ENCODE data around the gene RGS2.

RGS2 gene

DNA sequence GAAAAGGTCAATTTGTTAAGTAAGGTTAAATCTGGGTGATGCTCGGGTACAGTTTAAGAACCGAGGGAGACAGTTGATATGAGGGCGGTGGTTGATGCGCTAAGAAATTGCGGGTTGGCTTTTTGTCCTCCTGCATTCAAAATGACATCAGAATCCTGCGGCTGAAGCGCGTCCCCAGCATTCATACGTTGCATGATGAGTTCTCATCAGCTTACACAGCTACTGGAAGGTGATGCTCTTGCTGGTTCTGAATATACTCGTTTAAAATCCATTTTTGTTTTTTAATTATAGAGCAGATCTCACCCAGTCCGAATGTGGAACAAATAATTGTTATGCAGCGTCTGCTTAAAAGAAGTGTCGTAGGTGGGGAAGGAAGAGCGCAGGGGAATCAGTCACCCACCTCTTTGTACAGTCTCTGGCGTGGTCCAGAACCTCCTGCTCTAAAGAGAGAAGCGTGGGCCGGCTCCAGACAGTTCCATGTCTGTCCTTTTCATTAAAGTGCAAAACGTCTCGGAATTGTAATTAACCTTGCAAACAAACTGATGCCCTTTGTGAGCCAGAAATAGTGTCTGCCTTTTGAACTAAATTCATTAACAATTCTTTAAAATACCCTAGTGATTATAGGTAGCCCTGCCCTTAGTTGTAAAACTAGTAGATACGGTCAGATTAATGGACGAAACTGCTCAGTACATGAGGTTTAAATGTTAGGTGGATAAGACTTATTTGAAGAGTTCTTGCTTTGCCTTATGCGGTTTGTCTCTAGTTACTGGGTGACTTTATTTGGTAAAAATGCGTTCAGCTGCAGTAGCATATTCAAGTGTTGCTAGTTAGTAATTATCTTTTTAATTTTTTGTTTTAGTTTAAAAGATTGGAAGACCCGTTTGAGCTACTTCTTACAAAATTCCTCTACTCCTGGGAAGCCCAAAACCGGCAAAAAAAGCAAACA is 741 bp downstream of the RGS2 start:
- TF ChIP-seq, protein P1, sequence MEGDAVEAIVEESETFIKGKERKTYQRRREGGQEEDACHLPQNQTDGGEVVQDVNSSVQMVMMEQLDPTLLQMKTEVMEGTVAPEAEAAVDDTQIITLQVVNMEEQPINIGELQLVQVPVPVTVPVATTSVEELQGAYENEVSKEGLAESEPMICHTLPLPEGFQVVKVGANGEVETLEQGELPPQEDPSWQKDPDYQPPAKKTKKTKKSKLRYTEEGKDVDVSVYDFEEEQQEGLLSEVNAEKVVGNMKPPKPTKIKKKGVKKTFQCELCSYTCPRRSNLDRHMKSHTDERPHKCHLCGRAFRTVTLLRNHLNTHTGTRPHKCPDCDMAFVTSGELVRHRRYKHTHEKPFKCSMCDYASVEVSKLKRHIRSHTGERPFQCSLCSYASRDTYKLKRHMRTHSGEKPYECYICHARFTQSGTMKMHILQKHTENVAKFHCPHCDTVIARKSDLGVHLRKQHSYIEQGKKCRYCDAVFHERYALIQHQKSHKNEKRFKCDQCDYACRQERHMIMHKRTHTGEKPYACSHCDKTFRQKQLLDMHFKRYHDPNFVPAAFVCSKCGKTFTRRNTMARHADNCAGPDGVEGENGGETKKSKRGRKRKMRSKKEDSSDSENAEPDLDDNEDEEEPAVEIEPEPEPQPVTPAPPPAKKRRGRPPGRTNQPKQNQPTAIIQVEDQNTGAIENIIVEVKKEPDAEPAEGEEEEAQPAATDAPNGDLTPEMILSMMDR (IDR thresholded peaks at IDR 0.05), result no peak
- H3K9me3 ChIP-seq, result peaks cover 6% of the 10 kb centered on the region
- H3K4me1 ChIP-seq (ENCODE audit: control insufficient read depth in 1 of 2, insufficient read depth in 1 of 2, low read depth in 1 of 2, low read length in 1 of 2), result peaks cover 47 to 74% of the 10 kb centered on the region in 2 experiments
- H3K27ac ChIP-seq, result peak overlapping the region; percentile 99
- H3K27me3 ChIP-seq, result no peaks in the 10 kb centered on the region
- peaks cover 41% of the 10 kb centered on the region for H3K36me3 ChIP-seq
- H3K4me3 ChIP-seq (ENCODE audit: low read depth in 1 of 2, low read length in 1 of 2), result peak overlapping the region; percentile 85 to 93

DNA sequence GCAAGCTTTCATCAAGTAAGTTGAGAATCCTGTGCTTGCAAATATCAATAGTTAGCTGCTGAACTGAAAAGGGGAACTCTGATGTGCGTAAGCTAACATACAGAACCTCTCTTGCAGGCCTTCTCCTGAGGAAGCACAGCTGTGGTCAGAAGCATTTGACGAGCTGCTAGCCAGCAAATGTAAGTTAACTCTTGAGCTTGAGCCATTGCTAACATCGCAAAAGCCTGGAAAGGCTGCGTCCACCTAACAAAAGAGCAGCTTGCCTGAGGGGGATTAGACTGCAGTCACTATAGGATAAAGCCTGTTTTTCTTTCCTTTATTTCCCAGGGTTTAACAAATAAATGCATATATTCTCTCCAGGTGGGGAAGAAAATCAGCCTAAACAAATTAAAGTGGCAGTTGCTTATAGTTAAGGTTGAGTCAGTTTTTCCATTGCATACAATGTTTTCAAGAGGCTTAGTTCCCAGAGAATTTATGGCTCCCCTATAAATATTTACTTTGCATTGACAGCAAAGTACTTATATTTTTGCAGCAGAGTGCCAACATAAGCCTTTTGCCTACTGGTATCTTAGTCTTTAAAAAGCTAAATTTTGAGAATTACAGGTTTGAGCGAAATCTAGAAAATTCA is 1.5 kb downstream of the RGS2 start:
- peaks cover 41% of the 10 kb centered on the region for H3K36me3 ChIP-seq
- H3K27ac ChIP-seq, result peak overlapping the region; percentile 99
- TF ChIP-seq, protein P1 (IDR thresholded peaks at IDR 0.05), result no peak
- H3K27me3 ChIP-seq, result no peaks in the 10 kb centered on the region
- H3K4me1 ChIP-seq (ENCODE audit: control insufficient read depth in 1 of 2, insufficient read depth in 1 of 2, low read depth in 1 of 2, low read length in 1 of 2), result peaks cover 51 to 79% of the 10 kb centered on the region in 2 experiments
- peak overlapping the region; percentile 85 to 93 for H3K4me3 ChIP-seq (ENCODE audit: low read depth in 1 of 2, low read length in 1 of 2)
- peaks cover 6% of the 10 kb centered on the region for H3K9me3 ChIP-seq

DNA sequence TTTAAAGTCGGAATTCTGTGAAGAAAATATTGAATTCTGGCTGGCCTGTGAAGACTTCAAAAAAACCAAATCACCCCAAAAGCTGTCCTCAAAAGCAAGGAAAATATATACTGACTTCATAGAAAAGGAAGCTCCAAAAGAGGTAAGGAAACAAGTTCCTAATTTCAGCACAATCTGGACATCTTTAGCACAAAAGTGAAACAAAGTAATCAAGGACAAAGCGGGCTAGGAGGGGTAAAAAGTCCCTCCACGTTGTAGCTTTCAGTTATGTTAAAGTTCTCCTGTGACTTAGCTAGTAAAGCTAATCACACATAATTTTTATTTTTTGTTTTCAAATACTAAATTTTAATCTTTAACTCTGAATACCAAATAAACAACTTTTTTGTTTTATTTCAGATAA is 2.2 kb downstream of the RGS2 start:
- peak overlapping the region; percentile 85 to 93 for H3K4me3 ChIP-seq (ENCODE audit: low read depth in 1 of 2, low read length in 1 of 2)

DNA sequence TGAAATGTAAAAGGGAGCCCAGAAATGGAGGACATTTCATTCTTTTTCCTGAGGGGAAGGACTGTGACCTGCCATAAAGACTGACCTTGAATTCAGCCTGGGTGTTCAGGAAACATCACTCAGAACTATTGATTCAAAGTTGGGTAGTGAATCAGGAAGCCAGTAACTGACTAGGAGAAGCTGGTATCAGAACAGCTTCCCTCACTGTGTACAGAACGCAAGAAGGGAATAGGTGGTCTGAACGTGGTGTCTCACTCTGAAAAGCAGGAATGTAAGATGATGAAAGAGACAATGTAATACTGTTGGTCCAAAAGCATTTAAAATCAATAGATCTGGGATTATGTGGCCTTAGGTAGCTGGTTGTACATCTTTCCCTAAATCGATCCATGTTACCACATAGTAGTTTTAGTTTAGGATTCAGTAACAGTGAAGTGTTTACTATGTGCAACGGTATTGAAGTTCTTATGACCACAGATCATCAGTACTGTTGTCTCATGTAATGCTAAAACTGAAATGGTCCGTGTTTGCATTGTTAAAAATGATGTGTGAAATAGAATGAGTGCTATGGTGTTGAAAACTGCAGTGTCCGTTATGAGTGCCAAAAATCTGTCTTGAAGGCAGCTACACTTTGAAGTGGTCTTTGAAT is 2.9 kb downstream of the RGS2 start:
- Histone ChIP-seq H3K27ac (peak overlapping the region; percentile 99), H3K27me3 (no peaks in the 10 kb centered on the region), H3K36me3 (peaks cover 41% of the 10 kb centered on the region), H3K4me3 (ENCODE audit: low read depth in 1 of 2, low read length in 1 of 2) (peak overlapping the region; percentile 85 to 93), H3K9me3 (peaks cover 6% of the 10 kb centered on the region), H3K4me1 (ENCODE audit: control insufficient read depth in 1 of 2, insufficient read depth in 1 of 2, low read depth in 1 of 2, low read length in 1 of 2) (peaks cover 54 to 80% of the 10 kb centered on the region in 2 experiments)
- TF ChIP-seq, protein P1 (IDR thresholded peaks at IDR 0.05), result no peak

More for the DNA sequence above, 2.2 kb downstream of the RGS2 start:
- peaks cover 6% of the 10 kb centered on the region for H3K9me3 ChIP-seq
- peaks cover 54 to 80% of the 10 kb centered on the region in 2 experiments for H3K4me1 ChIP-seq (ENCODE audit: control insufficient read depth in 1 of 2, insufficient read depth in 1 of 2, low read depth in 1 of 2, low read length in 1 of 2)
- TF ChIP-seq, protein P1 (IDR thresholded peaks at IDR 0.05), result no peak
- H3K27ac ChIP-seq, result peak overlapping the region; percentile 99
- peaks cover 41% of the 10 kb centered on the region for H3K36me3 ChIP-seq
- no peaks in the 10 kb centered on the region for H3K27me3 ChIP-seq

DNA sequence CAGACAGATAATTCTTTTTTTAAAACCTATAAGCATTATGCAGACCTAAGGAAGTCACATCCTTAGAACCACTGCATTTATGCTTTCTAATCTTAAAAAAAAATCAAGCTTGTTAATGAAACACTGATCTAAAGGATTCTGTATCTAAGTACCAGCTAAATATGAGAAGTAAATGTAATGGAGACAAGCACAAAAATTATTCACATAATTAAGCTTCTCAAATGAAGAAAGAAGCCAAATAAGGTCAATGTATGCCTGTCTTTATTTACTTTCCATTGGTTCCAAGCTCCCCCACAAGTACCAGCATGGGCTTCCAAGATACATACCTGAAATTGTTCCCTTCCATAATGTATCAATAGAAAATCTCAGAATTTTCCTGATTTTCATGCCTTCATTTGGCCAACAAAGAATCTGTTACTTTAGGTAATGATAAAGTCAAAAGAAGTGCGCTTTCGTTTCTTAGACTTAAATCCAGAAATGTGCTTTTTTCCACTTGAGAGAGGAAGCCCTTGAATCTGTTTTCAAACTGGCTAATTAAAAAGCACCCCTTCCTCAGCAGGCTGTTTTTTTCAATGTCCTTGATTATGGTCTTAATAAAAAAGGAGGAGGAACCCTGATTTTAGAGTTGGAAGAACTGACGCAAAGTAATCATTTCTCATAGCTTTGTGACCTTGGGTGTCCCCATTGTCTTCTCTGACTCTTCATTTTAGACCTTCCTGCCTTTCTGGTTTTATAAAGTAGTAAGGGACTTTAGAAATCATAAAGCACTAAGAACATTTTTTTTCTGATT is 3.8 kb downstream of the RGS2 start:
- H3K27me3 ChIP-seq, result no peaks in the 10 kb centered on the region
- peaks cover 6% of the 10 kb centered on the region for H3K9me3 ChIP-seq
- H3K36me3 ChIP-seq, result peaks cover 41% of the 10 kb centered on the region
- H3K27ac ChIP-seq, result peak overlapping the region; percentile 99
- H3K4me1 ChIP-seq (ENCODE audit: control insufficient read depth in 1 of 2, insufficient read depth in 1 of 2, low read depth in 1 of 2, low read length in 1 of 2), result peaks cover 58 to 80% of the 10 kb centered on the region in 2 experiments
- TF ChIP-seq, protein P1 (IDR thresholded peaks at IDR 0.05), result no peak
- H3K4me3 ChIP-seq (ENCODE audit: low read depth in 1 of 2, low read length in 1 of 2), result peak overlapping the region; percentile 85 to 93

Measured in neutrophil (primary cell).